OCI-LY3 (cell line): ENCODE results near the gene NDRG2.
A peak's percentile ranks its signal among the peaks of the same experiment; 100 is the strongest.

Source experiments
- H2AFZ ChIP-seq: fragments of 200-600, 300-600 bp; shearing (Covaris generic); 2 replicates; pipeline ENCODE4 v1.6.0; 2014; ENCODE audit warnings: antibody characterized with exemption, low read depth, low read length
- H3K27ac ChIP-seq: fragments of 200-600, 300-600 bp; sonication (generic); 2 replicates; pipeline ENCODE4 v1.5.1; 2014; ENCODE audit warnings: mild to moderate bottlenecking, low read length, moderate library complexity, mixed read lengths
- H3K27me3 ChIP-seq: fragments of 200-600, 300-600 bp; sonication (generic); 2 replicates; pipeline ENCODE4 v1.6.1; 2014; ENCODE audit warnings: low read depth, low read length, mixed read lengths
- H3K36me3 ChIP-seq: fragments of 200-600, 300-600 bp; sonication (generic); replicated peaks from 2 replicates; pipeline ENCODE3; 2014; ENCODE audit warnings: low read depth, low read length, mixed read lengths
- H3K4me1 ChIP-seq: fragments of 300-600, 200-600 bp; sonication (generic); 2 replicates; pipeline ENCODE4 v1.6.1; 2014; ENCODE audit warnings: low read length, mixed read lengths
- H3K4me2 ChIP-seq: fragments of 200-600, 300-600 bp; sonication (generic); 2 replicates; pipeline ENCODE4 v1.6.1; 2014; ENCODE audit warnings: low read length, mixed read lengths
- H3K4me3 ChIP-seq: fragments of 300-600, 200-600 bp; sonication (generic); 2 replicates; pipeline ENCODE4 v1.5.1; 2014; ENCODE audit warnings: antibody characterized with exemption, mild to moderate bottlenecking, low read length, moderate library complexity
- H3K79me2 ChIP-seq: fragments of 300-600, 200-600 bp; shearing (Covaris generic); 2 replicates; pipeline ENCODE4 v1.6.1; 2014; ENCODE audit warnings: mild to moderate bottlenecking, low read length, mixed read lengths
- H3K9ac ChIP-seq: fragments of 300-600, 200-600 bp; shearing (Covaris generic); 2 replicates; pipeline ENCODE4 v1.6.0; 2014; ENCODE audit warnings: mild to moderate bottlenecking, low read length, moderate library complexity
- H3K9me3 ChIP-seq: fragments of 200-600, 300-600 bp; shearing (Covaris generic); 2 replicates; pipeline ENCODE4 v1.6.1; 2014; ENCODE audit warnings: low read length, mixed read lengths; ENCODE audit not compliant: insufficient read depth
- H4K20me1 ChIP-seq: fragments of 200-600, 300-600 bp; sonication (generic); 2 replicates; pipeline ENCODE4 v1.6.1; 2016; ENCODE audit warnings: low read length, mixed read lengths; ENCODE audit not compliant: insufficient read depth
- EZH2phosphoT487 ChIP-seq: fragments of 200-600 bp; shearing (Covaris generic); IDR thresholded peaks from 2 replicates; pipeline ENCODE4 v1.6.1; 2018; ENCODE audit warnings: antibody characterized with exemption, mixed run types, low read depth
- TF ChIP-seq, protein P1 (sequence below): fragments of 200-600, 300-600 bp; sonication (generic); IDR thresholded peaks from 2 replicates; pipeline ENCODE4 v1.5.1; 2014; ENCODE audit warnings: antibody characterized with exemption, low read length, low read depth

The NDRG2 gene

DNA sequence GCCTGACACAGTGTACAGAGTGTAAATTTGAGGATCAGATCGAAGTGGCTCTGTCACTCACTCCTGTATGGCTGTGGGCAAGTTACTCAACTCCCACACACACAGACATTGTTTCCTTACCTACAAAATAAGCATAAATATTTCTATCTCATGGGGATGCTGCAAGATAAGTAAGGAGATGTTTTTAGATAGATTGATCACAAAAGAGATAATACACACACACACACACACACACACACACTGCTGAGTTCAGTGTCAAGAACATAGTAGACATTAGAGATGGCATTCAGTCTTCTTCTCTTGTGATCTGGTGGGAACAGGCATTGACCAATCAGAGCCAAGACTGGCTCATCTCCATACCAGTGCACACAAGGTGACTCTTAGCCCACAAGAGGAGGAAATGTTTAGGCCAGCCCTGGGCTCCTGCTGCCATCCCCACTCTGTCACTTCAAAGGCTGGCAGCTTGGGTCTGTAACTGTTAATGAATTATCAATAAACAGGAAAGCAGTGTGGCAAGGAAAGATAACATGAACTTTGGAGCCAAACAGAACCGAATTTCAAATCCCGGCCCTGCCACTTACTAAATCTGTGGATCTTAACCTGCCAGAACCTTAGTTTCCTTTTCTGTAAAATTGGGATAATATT is 29.4 kb upstream of the NDRG2 start:
- H3K9ac ChIP-seq: no peak overlapping the region
- H3K36me3 ChIP-seq: no peaks in the 10 kb centered on the region
- no peaks in the 10 kb centered on the region for H3K27me3 ChIP-seq
- no peaks in the 10 kb centered on the region for H3K9me3 ChIP-seq
- H3K4me1 ChIP-seq: peaks cover 8% of the 10 kb centered on the region
- no peak overlapping the region for H3K27ac ChIP-seq
- TF ChIP-seq, protein P1, sequence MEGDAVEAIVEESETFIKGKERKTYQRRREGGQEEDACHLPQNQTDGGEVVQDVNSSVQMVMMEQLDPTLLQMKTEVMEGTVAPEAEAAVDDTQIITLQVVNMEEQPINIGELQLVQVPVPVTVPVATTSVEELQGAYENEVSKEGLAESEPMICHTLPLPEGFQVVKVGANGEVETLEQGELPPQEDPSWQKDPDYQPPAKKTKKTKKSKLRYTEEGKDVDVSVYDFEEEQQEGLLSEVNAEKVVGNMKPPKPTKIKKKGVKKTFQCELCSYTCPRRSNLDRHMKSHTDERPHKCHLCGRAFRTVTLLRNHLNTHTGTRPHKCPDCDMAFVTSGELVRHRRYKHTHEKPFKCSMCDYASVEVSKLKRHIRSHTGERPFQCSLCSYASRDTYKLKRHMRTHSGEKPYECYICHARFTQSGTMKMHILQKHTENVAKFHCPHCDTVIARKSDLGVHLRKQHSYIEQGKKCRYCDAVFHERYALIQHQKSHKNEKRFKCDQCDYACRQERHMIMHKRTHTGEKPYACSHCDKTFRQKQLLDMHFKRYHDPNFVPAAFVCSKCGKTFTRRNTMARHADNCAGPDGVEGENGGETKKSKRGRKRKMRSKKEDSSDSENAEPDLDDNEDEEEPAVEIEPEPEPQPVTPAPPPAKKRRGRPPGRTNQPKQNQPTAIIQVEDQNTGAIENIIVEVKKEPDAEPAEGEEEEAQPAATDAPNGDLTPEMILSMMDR: no peak
- no peak for TF ChIP-seq EZH2phosphoT487
- no peak overlapping the region for H3K4me3 ChIP-seq
- H3K4me2 ChIP-seq: no peak overlapping the region
- no peaks in the 10 kb centered on the region for H3K79me2 ChIP-seq
- 0 out of 2 replicates have a peak overlapping the region, but pooled peaks have one; percentile 10 for H2AFZ ChIP-seq
- no peaks in the 10 kb centered on the region for H4K20me1 ChIP-seq

DNA sequence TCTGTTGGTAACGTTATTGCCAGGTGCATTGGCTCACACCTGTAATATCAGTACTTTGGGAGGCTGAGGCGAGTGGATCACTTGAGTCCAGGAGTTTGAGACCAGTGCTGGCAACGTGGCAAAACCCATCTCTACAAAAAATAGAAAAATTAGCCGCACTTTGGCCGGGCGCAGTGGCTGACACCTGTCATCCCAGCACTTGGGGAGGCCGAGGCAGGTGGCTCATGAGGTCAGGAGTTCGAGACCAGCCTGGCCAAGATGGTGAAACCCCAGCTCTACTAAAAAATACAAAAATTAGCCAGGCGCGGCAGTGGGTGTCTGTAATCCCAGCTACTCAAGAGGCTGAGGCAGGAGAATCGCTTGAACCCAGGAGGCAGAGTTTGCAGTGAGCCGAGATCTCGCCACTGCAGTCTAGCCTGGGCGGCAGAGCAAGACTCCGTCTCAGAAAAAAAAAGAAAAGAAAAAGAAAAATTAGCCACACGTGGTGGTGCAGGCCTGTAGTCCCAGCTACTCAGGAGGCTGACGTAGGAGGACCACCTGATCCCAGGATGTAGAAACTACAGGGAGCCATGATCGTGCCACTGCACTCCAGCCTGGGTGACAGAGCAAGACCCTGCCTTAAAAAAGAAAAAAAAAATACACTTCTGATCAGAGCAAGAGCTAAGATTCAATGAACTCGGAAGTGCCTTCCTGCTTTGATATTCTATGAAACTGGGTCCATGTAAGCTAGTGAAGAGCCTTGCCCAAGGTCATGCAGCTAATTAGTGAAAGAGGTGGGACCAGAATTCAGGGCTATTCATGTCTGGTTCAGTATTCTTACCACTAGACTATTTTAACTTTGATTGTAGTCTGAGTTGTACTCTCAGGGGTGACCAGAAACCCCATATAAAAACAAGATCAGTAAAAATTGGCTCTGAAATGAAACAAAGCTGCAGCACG is 28.6 kb upstream of the NDRG2 start:
- Histone ChIP-seq H2AFZ (0 out of 2 replicates have a peak overlapping the region, but pooled peaks have one; percentile 10), H4K20me1 (no peaks in the 10 kb centered on the region), H3K9ac (no peak overlapping the region), H3K4me3 (no peak overlapping the region), H3K4me2 (no peak overlapping the region), H3K27ac (no peak overlapping the region), H3K27me3 (no peaks in the 10 kb centered on the region), H3K36me3 (no peaks in the 10 kb centered on the region), H3K79me2 (no peaks in the 10 kb centered on the region), H3K4me1 (peaks cover 8% of the 10 kb centered on the region), H3K9me3 (no peaks in the 10 kb centered on the region)
- TF ChIP-seq, protein P1: no peak
- no peak for TF ChIP-seq EZH2phosphoT487

DNA sequence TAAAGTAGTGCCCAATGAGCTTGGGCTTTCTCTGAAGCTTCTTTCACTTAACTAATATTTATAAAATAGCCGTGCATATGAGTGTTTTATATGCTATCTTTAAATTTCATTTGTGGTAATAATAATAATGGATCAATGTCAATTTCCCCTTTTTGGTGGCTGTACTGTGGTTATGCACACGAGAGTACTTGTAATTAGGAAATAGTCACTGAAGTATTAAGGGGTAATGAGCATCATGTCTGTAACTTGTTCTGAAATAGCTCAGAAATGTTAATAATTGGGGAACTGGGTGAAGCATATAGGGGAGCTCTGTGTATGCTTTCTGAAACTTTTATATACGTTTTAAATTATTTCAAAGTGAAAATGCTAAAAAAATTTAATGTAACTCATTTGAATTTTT is 25.7 kb upstream of the NDRG2 start:
- Histone ChIP-seq H3K4me1 (peaks cover 8% of the 10 kb centered on the region), H3K4me3 (no peak overlapping the region), H3K4me2 (no peak overlapping the region), H3K9ac (no peak overlapping the region), H3K79me2 (no peaks in the 10 kb centered on the region), H3K27me3 (peaks cover 6% of the 10 kb centered on the region), H2AFZ (no peak overlapping the region), H4K20me1 (no peaks in the 10 kb centered on the region), H3K9me3 (no peaks in the 10 kb centered on the region), H3K27ac (no peak overlapping the region), H3K36me3 (no peaks in the 10 kb centered on the region)
- no peak for TF ChIP-seq EZH2phosphoT487

DNA sequence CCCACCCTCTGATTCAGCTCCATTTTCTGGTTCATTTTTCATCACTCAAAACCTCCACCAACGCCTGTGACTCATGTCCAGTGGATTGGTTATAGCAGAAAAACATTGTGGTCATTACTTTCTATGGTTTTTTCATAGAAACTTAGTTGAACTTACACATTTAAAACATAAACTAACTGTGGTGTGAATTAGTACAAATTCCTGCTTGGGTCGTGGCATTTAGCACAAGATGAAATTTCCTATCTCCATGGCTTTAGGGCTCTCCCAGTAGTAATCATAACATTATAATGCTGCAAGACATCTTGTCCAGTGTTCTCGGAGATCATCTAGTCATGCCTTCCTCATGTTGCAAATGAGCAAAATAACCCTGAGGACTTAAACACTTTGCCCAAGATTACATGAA is 24.4 kb upstream of the NDRG2 start:
- Histone ChIP-seq H3K27ac (no peak overlapping the region), H3K79me2 (no peaks in the 10 kb centered on the region), H3K4me2 (no peak overlapping the region), H4K20me1 (no peaks in the 10 kb centered on the region), H3K27me3 (peaks cover 19% of the 10 kb centered on the region), H3K9ac (no peak overlapping the region), H3K4me1 (peaks cover 8% of the 10 kb centered on the region), H3K9me3 (no peaks in the 10 kb centered on the region), H3K4me3 (no peak overlapping the region), H3K36me3 (no peaks in the 10 kb centered on the region), H2AFZ (no peak overlapping the region)
- TF ChIP-seq, protein P1: no peak
- no peak for TF ChIP-seq EZH2phosphoT487
